T-helper 22 cell (primary cell): ENCODE measurements around the gene MMP27.

ENCODE experiments used
- DNase-seq: peaks from one replicate; pipeline ENCODE4 v3.0.0-alpha.2; 2020; ENCODE audit warnings: low read depth

The MMP27 gene

GRCh38 chr11:102703826-102704493 lies 1.6 kb downstream of the MMP27 start:
- DNase-seq, result no peak

GRCh38 chr11:102695201-102695600 lies 10.4 kb downstream of the MMP27 start:
- no peak for DNase-seq

GRCh38 chr11:102685754-102686153 lies 19.8 kb downstream of the MMP27 start:
- DNase-seq, result no peak

- DNase-seq, result no peak
Observed at GRCh38 chr11:102685338-102685737, 20.2 kb downstream of the MMP27 start.

- no peak for DNase-seq
Observed at GRCh38 chr11:102683277-102683676, 22.3 kb downstream of the MMP27 start.

- DNase-seq, result no peak
Observed at GRCh38 chr11:102680945-102681344, 24.6 kb downstream of the MMP27 start.

- DNase-seq, result no peak
Observed at GRCh38 chr11:102678022-102678421, 27.5 kb downstream of the MMP27 start.

GRCh38 chr11:102676084-102676483 lies 29.5 kb downstream of the MMP27 start:
- DNase-seq, result no peak

GRCh38 chr11:102669664-102670063 lies 35.9 kb downstream of the MMP27 start:
- no peak for DNase-seq

GRCh38 chr11:102666331-102666957 lies 39.1 kb downstream of the MMP27 start:
- DNase-seq, result no peak

GRCh38 chr11:102664001-102664752 lies 41.4 kb downstream of the MMP27 start:
- DNase-seq, result no peak

GRCh38 chr11:102662607-102663006 lies 43.0 kb downstream of the MMP27 start:
- DNase-seq, result no peak

GRCh38 chr11:102661040-102661439 lies 44.5 kb downstream of the MMP27 start:
- DNase-seq, result no peak

- DNase-seq, result no peak
Observed at GRCh38 chr11:102656528-102656927, 49.0 kb downstream of the MMP27 start.

GRCh38 chr11:102655547-102655946 lies 50.0 kb downstream of the MMP27 start:
- DNase-seq, result no peak

GRCh38 chr11:102654761-102655160 lies 50.8 kb downstream of the MMP27 start:
- DNase-seq, result no peak

GRCh38 chr11:102653744-102654291 lies 51.8 kb downstream of the MMP27 start:
- DNase-seq, result no peak

GRCh38 chr11:102647430-102647829 lies 58.1 kb downstream of the MMP27 start:
- no peak for DNase-seq

GRCh38 chr11:102643941-102644340 lies 61.6 kb downstream of the MMP27 start:
- no peak for DNase-seq
